Loucy (cell line): ENCODE results near the gene PAFAH1B1.

Experiments
- EZH2phosphoT487 ChIP-seq: fragments of 200-600 bp; IDR thresholded peaks from 2 replicates; pipeline ENCODE4 v1.6.1; 2018; ENCODE audit warnings: antibody characterized with exemption, mild to moderate bottlenecking, moderate library complexity, borderline replicate concordance
- TF ChIP-seq, protein P1 (sequence below): fragments of 200-600 bp; sonication (generic); conservative IDR thresholded peaks from 2 replicates; pipeline ENCODE4 v1.5.1; 2014; ENCODE audit warnings: mild to moderate bottlenecking, antibody characterized with exemption, low read length

DNA sequence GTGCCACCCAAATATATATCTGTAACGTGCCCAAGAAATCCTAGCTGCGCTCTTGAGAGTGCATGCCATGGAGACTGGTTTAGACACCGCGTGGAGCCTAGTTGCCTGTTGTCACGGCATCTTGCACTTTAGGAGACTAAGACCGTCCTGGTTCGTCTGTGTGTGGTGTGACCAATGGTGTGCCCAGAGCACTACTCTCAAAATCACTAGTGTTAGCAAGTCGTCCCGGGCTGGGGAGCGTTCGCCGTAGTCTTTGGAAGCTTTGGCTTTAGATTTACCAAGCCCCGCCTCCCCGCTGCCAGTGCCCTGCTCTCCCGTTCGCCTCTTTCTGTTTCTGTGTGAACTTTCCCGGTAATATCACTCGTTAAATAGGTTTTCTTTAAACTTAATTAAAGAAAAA lies 91.1 kb downstream of the PAFAH1B1 start:
- TF ChIP-seq, protein P1, sequence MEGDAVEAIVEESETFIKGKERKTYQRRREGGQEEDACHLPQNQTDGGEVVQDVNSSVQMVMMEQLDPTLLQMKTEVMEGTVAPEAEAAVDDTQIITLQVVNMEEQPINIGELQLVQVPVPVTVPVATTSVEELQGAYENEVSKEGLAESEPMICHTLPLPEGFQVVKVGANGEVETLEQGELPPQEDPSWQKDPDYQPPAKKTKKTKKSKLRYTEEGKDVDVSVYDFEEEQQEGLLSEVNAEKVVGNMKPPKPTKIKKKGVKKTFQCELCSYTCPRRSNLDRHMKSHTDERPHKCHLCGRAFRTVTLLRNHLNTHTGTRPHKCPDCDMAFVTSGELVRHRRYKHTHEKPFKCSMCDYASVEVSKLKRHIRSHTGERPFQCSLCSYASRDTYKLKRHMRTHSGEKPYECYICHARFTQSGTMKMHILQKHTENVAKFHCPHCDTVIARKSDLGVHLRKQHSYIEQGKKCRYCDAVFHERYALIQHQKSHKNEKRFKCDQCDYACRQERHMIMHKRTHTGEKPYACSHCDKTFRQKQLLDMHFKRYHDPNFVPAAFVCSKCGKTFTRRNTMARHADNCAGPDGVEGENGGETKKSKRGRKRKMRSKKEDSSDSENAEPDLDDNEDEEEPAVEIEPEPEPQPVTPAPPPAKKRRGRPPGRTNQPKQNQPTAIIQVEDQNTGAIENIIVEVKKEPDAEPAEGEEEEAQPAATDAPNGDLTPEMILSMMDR, result no peak
- no peak for TF ChIP-seq EZH2phosphoT487
